NB4 (cell line): Measurements from ENCODE around the gene DNAAF5.

Source experiments
- MYC ChIP-seq: IDR thresholded peaks from 2 replicates; pipeline ENCODE4 v1.6.1; 2011; ENCODE audit warnings: low read depth, low read length
- POLR2A ChIP-seq: IDR thresholded peaks from 2 replicates; pipeline ENCODE4 v1.6.1; 2011; ENCODE audit warnings: mild to moderate bottlenecking; ENCODE audit not compliant: insufficient read length; ENCODE audit errors: extremely low read depth
- TF ChIP-seq, protein P1 (sequence below): IDR thresholded peaks from one replicate; pipeline ENCODE4 v1.5.1; 2012; ENCODE audit warnings: low read depth, low read length

DNA sequence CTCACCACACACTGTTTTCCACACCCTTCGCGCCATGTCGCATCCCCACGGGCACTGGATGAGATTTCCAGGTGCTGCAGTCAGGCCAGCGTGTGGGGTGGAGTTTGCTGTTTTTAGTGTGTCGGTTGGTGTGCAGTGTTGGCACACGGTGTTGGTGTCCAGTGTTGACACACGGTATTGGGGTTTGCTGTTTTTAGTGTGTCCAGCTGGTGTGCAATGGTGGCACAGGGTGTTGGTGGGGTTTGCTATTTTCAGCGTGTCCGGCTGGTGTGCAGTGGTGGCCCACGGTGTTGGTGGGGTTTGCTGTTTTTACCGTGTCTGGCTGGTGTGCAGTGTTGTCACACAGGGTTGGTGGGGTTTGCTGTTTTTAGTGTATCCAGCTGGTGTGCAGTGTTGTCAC lies 20.7 kb downstream of the DNAAF5 start:
- TF ChIP-seq POLR2A (no peak), MYC (no peak)
- TF ChIP-seq, protein P1, sequence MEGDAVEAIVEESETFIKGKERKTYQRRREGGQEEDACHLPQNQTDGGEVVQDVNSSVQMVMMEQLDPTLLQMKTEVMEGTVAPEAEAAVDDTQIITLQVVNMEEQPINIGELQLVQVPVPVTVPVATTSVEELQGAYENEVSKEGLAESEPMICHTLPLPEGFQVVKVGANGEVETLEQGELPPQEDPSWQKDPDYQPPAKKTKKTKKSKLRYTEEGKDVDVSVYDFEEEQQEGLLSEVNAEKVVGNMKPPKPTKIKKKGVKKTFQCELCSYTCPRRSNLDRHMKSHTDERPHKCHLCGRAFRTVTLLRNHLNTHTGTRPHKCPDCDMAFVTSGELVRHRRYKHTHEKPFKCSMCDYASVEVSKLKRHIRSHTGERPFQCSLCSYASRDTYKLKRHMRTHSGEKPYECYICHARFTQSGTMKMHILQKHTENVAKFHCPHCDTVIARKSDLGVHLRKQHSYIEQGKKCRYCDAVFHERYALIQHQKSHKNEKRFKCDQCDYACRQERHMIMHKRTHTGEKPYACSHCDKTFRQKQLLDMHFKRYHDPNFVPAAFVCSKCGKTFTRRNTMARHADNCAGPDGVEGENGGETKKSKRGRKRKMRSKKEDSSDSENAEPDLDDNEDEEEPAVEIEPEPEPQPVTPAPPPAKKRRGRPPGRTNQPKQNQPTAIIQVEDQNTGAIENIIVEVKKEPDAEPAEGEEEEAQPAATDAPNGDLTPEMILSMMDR, result no peak
